Measurements from ENCODE around the gene PPP2R5A.

Gene PPP2R5A

DNA sequence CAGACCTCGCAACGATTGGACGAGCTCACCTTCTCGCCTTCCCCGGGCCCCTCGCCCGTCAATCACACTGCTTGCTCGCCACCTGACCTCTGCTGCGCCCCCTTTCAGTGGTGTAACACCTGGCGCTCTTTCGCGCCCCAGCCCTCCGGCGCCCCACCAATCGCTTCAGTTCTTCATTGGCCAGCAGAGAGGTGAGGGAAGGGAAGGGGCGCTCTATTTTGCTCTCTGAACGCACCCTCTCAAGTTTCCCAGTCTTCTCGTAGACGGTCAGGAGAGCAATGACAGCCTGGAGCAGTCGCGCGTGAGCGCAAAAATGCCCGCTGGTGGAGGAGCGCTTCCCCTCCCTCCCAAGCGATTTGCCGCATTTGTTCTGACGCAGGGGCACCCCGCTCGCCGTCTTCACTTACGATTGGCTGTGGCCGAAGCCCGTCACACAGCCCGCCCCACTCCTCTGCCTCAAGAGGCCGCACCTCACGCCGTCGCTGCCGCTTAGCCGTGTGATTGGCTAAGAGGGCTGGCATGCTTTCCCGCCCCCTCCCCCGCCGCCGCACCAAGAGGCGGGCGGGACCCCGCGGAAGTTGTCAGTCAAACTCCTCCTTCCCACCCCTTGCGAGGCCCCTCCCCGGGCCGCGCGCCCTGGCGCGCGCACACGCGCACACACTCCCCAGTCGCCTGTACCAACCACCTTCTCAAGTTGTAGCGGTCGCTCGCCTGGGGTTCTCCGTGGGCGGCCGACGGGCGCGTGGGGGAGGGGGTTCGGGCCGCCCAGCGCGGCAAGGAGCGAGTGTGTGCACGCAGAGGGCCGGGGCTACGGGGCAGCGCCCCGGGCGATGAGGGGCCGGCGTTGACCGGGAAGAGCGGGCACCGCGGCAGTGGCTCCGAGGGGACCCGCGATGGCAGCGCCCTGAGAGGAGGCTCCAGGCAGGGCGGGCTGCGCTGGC is at the start of gene PPP2R5A:
PPP2R5A (plus strand) TSS at position 667 of the 941 bp plus-strand sequence. CDS start 701 bp downstream, outside the sequence.
- DNase-seq (ENCODE audit: low read depth, low spot score): peak; percentile 98
- H3K27ac ChIP-seq: peak within 1 kb of the TSS; percentile 84

DNA sequence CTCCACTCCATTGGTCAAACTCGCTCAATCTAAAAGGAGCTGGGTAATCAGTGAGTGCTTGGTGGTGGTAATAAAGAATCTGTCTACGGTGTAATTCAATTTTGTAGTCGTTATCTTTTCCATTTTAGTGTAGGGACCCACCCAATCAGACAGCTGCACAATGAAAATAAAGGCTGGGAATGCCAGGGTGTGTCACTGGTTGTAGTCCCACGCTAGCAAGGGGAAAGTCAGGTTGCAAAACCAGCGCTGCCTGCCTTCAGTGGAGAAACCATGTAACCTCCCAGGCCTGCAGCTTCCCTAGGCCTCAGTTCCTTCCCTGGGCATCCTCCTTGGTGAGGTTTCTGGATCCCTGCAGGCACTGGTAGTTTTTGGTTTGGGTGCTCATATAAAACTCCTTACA is 49.4 kb upstream of the PPP2R5A start:
- no peak overlapping the region for H3K27ac ChIP-seq

DNA sequence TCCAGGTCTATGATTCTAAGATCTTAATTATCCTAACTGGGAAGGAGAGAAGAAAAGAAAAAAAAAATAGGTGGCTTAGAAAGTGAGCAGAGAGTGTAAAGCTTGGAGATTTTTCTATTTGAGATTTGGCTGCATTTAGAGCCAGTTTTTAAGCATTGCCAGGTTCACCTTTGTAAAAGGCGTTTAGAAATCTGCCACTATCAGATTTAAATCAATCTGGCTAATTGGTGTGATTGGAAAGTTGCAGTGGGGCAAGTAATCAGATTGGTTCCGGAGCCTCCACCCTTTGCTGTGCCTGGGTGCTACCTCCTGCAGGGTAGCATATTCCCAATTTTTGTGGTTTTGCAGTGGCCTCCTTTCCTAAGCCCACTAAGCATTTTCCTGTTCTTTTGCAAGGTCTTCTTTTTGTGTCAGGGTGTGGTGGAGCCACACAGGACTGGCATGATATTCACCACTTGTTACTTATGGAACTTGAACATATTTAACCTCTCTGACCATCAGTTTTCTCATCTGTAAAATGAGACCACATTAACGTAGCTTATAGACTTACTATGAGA is 48.5 kb upstream of the PPP2R5A start:
- DNase-seq (ENCODE audit: low read depth, low spot score): no peak
- H3K27ac ChIP-seq: no peak overlapping the region

More for the DNA sequence above, 49.4 kb upstream of the PPP2R5A start:
- DNase-seq (ENCODE audit: low read depth, low spot score): no peak

- H3K27ac ChIP-seq: peak overlapping the region; percentile 49
- DNase-seq (ENCODE audit: low read depth, low spot score): peak; percentile 64
Observed at GRCh38 chr1:212237651-212238050, 47.6 kb upstream of the PPP2R5A start.

- H3K27ac ChIP-seq: peak overlapping the region; percentile 49
- no peak for DNase-seq (ENCODE audit: low read depth, low spot score)
Observed at GRCh38 chr1:212238552-212238951, 46.7 kb upstream of the PPP2R5A start.

DNA sequence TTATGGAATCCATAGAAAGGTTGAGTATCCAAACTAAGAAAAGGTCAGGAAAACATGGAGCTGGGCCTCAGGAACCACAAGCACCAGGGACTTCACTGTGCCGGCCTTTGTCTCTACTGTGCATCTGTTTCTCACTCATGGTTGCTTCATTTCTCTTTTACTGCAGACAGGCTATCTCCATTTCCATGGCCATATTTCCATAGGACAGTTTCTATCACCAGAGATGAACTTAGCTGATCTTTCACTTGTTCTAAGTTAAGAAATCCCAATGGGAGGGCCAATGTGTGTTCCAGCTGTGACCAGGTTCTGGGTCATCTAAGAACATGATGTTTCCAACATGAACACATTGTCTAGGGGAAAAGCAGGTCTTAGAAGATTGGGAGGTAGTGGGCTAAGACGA is 43.7 kb upstream of the PPP2R5A start:
- no peak for DNase-seq (ENCODE audit: low read depth, low spot score)
- no peak overlapping the region for H3K27ac ChIP-seq

GRCh38 chr1:212241957-212242287 is 43.3 kb upstream of the PPP2R5A start:
- no peak for DNase-seq (ENCODE audit: low read depth, low spot score)
- no peak overlapping the region for H3K27ac ChIP-seq

- H3K27ac ChIP-seq: no peak overlapping the region
- DNase-seq (ENCODE audit: low read depth, low spot score): no peak
Observed at GRCh38 chr1:212242288-212242984, 42.8 kb upstream of the PPP2R5A start.

DNA sequence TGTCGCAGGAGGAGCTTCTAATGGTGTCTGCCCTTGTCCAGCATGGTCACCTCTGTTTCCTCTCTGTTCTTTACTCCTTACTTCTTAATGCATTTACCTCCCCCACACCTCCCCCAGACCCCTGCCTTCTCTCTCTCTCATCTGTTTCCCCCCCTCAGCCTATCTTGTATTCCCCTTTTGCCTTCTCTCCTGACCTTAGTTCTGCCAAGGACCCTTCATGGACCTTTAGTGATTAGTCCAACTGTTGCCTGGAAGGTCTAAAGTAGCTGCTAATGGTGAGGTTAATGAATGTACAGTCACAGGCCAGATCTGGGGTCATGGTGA is 42.3 kb upstream of the PPP2R5A start:
- no peak for DNase-seq (ENCODE audit: low read depth, low spot score)
- no peak overlapping the region for H3K27ac ChIP-seq

DNA sequence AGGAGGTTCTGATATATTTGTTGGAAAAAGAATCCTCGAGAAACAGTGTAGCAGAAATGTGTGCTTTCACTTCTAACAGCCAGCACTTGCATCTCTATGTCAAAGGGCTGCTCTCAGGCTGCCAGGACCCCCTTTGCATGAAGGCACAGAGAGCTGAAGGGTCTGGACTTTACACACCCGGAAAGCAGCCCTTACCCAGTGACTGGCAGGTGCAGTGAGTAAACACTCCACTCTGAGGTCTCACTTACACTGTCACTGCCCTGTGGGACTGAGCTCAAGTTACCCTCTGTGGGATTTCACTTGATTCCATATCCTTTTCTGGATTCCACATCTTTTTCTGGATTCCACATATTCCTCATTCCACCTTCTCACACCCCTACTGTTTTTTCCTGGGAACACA is 40.8 kb upstream of the PPP2R5A start:
- DNase-seq (ENCODE audit: low read depth, low spot score): no peak
- H3K27ac ChIP-seq: no peak overlapping the region

DNA sequence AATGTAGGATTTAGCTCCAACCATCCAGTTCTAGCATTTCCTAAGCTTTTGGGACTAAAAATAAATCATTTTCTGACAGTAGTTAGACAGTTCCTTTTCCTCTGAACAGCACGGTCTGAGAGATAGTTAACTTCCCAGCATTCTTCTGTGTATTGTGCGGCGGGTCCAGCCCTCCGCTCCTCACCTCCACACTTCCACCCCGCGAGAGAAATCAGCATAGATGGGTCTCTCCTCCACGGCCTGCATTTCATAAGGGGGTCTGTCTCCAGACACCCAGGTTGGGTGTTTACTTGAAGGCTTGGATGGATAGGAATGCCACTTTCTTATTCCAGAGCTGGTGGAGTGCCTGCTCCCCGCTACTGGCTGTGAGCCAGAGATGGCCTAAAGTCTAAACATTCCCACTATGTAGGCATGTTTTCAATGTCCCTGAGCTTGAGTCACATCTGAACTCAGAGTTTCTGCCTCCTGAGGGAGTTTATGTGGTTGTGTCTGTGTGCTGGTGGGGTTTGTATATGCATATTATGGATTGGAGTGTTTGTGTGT is 38.0 kb upstream of the PPP2R5A start:
- H3K27ac ChIP-seq: no peak overlapping the region
- DNase-seq (ENCODE audit: low read depth, low spot score): no peak

DNA sequence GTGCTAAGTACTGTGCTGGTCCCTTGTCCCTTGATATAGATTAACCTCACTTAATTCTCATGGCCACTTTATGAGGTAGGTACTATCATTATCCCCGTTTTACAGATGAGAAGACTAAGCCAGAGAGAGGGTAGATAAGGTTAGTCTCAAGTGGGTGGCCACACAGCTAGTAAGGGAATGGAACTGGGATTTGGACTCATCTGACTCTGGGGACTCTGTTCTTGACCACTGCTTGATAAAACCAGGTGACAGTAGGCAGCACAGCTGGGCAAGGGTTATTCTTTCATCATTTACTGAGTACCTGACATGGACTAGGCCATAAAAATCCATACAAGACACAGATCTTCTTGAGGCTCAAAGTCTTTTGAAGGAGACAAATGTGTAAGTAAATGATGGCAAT is 37.2 kb upstream of the PPP2R5A start:
- no peak overlapping the region for H3K27ac ChIP-seq
- DNase-seq (ENCODE audit: low read depth, low spot score): no peak

GRCh38 chr1:212254853-212255363 is 30.3 kb upstream of the PPP2R5A start:
- DNase-seq (ENCODE audit: low read depth, low spot score): no peak
- H3K27ac ChIP-seq: no peak overlapping the region

DNA sequence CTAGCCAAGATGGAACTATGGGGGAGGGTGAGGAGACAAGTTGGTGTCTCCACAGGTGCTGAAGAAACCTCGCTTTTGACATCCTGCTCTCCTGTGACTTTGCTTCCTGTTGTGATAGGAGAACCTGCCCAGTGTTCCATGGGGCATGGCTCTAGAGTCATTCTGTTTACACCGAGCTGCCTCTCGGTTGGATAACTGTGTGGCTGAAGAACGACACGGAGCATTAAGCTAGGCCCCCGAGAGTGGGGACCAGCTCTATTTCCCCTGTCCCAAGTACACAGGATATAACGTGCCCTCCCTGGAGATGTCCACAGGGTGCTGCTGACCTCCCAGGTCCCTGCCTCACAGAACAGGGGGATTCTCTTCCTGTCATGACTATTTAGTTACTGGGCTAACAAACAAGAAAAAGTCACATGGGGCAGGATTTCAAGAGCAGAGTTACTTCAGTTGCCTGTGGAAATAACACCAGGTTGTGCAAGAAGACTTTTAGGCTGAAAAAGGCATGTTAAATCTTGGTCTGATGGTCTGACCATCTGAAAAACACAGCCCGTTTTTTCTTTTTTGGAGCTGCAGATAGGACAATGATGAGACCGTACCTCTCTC is 29.4 kb upstream of the PPP2R5A start:
- no peak for DNase-seq (ENCODE audit: low read depth, low spot score)
- no peak overlapping the region for H3K27ac ChIP-seq

GRCh38 chr1:212256369-212256768 is 28.8 kb upstream of the PPP2R5A start:
- DNase-seq (ENCODE audit: low read depth, low spot score): no peak
- no peak overlapping the region for H3K27ac ChIP-seq

- no peak for DNase-seq (ENCODE audit: low read depth, low spot score)
- H3K27ac ChIP-seq: no peak overlapping the region
Observed at GRCh38 chr1:212257157-212257556, 28.1 kb upstream of the PPP2R5A start.

DNA sequence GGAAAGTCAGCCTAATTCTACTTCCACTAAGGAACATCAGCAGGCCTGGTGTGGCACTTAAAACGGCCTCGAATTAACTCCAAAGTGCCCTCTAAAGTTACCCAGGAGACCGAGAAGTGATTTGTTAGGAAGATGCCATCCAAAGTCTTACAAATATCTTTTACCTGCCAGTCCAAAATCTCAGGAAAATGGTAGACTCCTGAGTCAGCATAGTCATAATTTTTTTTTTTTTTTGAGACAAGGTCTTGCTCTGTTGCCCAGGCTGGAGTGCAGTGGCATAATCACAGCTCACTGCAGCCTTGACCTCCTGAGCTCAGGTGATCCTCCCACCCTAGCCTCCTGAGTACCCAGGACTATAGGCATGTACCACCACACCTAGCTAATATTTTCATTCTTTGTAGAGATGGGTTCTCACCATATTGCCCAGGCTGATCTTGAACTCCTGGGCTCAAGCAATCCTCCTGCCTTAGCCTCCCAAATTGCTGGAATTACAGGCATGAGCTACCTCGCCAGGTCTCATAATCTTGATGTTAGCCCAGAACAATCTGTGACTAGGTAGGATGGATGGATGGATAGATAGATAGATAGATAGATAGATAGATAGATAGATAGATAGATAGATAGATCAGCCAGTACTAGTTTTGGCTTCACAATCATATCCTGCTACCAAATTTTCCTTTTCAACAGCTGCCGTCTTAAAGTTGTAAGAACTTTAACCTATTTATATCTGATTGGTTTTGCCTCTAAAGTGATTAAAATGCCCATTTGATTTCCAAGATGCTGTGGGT is 25.3 kb upstream of the PPP2R5A start:
- peak overlapping the region; percentile 63 for H3K27ac ChIP-seq
- no peak for DNase-seq (ENCODE audit: low read depth, low spot score)

DNA sequence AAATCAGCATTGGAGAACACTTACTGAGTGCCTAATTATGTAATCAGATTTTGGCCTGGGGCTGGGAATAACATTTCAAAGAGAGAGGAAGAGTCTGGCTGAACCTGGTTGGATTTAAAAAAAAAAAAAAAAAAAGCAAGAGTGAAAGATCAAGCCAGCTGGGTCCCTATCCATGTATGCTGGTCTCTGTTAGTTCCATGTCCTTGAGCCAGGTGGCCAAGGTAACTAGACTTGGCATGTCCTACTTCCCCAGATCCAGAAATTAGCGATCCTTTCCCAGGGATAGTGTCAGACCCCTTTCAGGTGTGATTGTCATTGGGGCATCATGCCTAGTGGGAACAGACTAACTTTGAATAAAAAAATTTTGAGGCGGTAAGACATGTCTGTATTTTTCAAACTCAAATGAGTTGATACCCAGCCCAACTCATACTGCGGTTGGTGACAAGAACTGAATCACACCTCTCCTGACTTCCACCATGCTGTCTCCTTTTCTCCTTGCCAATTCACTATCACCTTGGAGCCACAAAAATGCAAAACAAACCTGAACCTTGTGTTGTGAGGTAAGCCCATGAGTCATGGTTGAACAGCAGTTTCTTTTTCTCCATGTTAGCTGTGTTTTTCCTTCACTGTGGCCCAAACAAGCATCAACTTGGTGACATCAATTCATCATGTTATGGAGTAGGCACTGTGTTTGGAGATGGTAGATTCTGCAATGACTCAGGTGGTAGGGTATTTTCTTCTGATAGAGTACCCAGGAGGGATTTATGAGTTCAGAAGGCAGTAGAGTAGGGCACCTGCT is 24.5 kb upstream of the PPP2R5A start:
- peak overlapping the region; percentile 63 for H3K27ac ChIP-seq
- DNase-seq (ENCODE audit: low read depth, low spot score): peak; percentile 99

DNA sequence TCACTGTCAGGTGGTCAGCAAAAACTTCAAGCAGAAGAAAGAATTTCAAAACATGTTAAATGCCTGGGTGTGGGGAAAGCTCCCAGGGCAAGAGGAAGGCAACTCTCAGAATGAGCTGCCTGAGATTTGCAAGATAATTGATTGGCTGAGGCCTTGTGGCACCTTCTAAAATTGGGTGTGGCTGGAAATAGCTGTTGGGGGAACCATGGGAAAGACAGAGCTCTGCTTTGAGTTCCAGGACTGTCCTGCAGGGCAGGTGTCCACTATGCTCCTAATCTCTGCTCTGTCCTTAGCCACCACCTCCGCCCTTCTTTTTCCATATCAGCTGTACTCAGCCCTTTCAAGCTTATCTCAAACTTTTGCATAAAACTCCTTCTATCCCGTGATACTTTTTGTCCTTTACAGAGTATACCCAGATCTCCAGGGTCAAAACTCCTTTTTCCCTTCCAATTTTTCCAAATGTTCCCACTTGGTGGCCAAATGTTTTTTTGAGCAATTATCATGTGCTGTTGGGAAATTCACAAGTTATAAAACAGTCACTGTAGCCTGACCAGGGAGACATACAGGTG is 23.8 kb upstream of the PPP2R5A start:
- H3K27ac ChIP-seq: peak overlapping the region; percentile 63
- DNase-seq (ENCODE audit: low read depth, low spot score): no peak
